Chondrocyte (in vitro differentiated cells): ENCODE data around the gene ERC1. TPM values are rescaled to one million over a fixed set of nuclear protein-coding genes. Genes with fewer than 3 reads are reported as not detected.
A peak's percentile ranks its signal among the peaks of the same experiment; 100 is the strongest.

Source experiments
- DNase-seq: peaks from one replicate; pipeline ENCODE4 v3.0.0; 2021; ENCODE audit warnings: mixed read lengths, low spot score
- H3K27ac Mint-ChIP-seq: one replicate; pipeline ENCODE4 v1.8.0; 2021; ENCODE audit warnings: mild to moderate bottlenecking, moderate library complexity, mixed read lengths; ENCODE audit not compliant: unreplicated experiment
- H3K27me3 Mint-ChIP-seq: 2 replicates; pipeline ENCODE4 v1.8.0; 2021; ENCODE audit warnings: low read depth, mixed read lengths
- H3K36me3 Mint-ChIP-seq: 2 replicates; pipeline ENCODE4 v1.8.0; 2021; ENCODE audit warnings: low read depth, mixed read lengths
- H3K4me1 Mint-ChIP-seq: 2 replicates; pipeline ENCODE4 v1.8.0; 2021; ENCODE audit warnings: low read depth, mild to moderate bottlenecking, mixed read lengths
- H3K4me3 Mint-ChIP-seq: one replicate; pipeline ENCODE4 v1.8.0; 2021; ENCODE audit warnings: mild to moderate bottlenecking, moderate library complexity, mixed read lengths; ENCODE audit not compliant: unreplicated experiment
- H3K9me3 Mint-ChIP-seq: 2 replicates; pipeline ENCODE4 v1.8.0; 2021; ENCODE audit warnings: low read depth, mixed read lengths
- total RNA-seq: library from RNA; stranded (reverse); gene quantifications from 3 replicates; pipeline ENCODE4 v1.2.1, GENCODE V29; 2021
- TF ChIP-seq, protein P1 (sequence below): fragments of 200-600 bp; sonication (generic); IDR thresholded peaks from 2 replicates; pipeline ENCODE4 v1.5.0; 2021; ENCODE audit warnings: antibody characterized with exemption, mild to moderate bottlenecking, moderate library complexity

ERC1 gene
- total RNA-seq, 1 donor from 2014 or later, result 79.3 TPM

DNA sequence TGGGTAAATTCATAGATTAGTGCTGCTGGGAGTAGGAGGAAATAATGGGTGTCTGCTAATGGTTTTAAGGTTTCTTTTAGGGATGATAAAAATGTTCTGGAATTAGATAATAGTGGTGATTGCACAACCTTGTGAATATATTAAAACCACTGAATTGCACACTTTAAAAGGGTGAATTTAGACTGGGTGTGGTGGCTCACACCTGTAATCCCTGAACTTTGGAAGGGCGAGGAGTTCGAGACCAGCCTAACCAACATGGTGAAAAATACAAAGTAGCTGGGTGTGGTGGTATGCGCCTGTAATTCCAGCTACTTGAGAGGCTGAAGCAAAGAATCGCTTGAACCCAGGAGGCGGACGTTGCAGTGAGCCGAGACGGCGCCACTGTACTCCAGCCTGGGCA is 42.8 kb upstream of the ERC1 start:
- H3K27ac Mint-ChIP-seq, result peak overlapping the region; percentile 32
- H3K9me3 Mint-ChIP-seq, result no peaks in the 10 kb centered on the region
- peaks cover 2% of the 10 kb centered on the region for H3K36me3 Mint-ChIP-seq
- H3K4me1 Mint-ChIP-seq, result peaks cover 26% of the 10 kb centered on the region
- peak overlapping the region; percentile 46 for H3K4me3 Mint-ChIP-seq
- TF ChIP-seq, protein P1, sequence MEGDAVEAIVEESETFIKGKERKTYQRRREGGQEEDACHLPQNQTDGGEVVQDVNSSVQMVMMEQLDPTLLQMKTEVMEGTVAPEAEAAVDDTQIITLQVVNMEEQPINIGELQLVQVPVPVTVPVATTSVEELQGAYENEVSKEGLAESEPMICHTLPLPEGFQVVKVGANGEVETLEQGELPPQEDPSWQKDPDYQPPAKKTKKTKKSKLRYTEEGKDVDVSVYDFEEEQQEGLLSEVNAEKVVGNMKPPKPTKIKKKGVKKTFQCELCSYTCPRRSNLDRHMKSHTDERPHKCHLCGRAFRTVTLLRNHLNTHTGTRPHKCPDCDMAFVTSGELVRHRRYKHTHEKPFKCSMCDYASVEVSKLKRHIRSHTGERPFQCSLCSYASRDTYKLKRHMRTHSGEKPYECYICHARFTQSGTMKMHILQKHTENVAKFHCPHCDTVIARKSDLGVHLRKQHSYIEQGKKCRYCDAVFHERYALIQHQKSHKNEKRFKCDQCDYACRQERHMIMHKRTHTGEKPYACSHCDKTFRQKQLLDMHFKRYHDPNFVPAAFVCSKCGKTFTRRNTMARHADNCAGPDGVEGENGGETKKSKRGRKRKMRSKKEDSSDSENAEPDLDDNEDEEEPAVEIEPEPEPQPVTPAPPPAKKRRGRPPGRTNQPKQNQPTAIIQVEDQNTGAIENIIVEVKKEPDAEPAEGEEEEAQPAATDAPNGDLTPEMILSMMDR, result no peak
- no peak for DNase-seq
- H3K27me3 Mint-ChIP-seq, result no peaks in the 10 kb centered on the region

DNA sequence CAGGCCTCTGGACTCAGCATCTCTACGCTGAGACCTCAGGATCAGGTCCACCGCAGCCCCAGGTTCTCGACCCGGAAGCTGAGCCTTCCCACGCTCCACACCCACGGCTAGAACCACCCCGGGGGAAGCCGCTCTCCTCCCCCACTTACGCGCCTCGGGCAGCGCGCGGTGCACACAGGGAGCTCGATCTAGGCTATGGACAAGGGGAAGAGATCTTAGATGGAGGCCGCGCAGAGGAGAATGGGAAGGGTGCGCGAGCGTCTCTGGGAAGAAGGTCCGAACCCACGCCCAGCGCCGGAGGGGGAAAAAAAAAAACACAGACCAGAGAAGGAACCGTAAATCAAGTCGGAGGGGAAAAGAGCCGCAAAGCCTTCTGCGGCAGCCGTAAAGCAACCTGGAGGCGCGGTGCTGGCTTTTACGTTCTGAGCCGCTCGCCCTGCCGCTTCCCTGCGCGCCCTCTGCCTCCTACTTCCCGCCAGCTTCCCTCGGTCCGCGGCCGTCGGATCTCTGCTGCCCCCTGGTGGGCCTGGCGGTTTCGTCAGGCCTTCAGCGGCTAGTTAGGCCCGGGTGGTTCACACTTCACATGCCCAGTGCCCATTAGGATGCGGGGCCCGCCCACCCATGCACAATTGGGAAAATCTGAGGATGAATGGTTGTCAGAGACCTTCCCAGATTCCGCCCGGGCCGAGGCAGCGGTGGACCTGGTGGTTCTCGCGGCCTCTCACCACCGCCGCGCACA is 41.4 kb upstream of the ERC1 start, which contains the start of gene RAD52:
TSS of gene RAD52 (minus strand) at position 242 of the 739 bp plus-strand sequence. CDS start 16,636 bp downstream, outside the sequence.
- Mint-ChIP-seq H3K4me1 (peaks cover 35% of the 10 kb centered on the region), H3K36me3 (peaks cover 2% of the 10 kb centered on the region), H3K27me3 (no peaks in the 10 kb centered on the region), H3K27ac (peak within 1 kb of the TSS; percentile 98), H3K4me3 (peak within 1 kb of the TSS; percentile 98), H3K9me3 (no peaks in the 10 kb centered on the region)
- DNase-seq, result peak; percentile 99
- TF ChIP-seq, protein P1, result peak; percentile 98

DNA sequence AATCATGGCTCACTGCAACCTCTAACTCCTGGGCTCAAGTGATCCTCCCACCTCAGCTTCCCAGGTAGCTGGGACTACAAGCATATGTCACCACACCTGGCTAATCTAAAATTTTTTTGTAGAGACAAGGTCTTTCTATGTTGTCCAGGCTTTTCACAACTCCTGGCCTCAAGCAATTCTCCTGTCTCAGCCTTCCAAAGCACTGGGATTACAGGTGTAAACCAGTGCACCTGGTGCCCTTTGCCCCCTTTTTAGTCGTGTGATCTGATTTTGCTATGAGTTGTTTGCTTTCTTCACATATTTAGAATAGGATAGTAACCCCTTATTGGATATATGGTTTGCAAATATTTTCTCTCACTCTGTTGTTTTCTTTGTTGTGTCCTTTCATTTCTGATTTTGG is 39.8 kb upstream of the ERC1 start:
- Mint-ChIP-seq H3K27ac (no peak overlapping the region), H3K27me3 (no peaks in the 10 kb centered on the region), H3K4me3 (no peak overlapping the region), H3K36me3 (no peaks in the 10 kb centered on the region), H3K9me3 (no peaks in the 10 kb centered on the region), H3K4me1 (peaks cover 28% of the 10 kb centered on the region)
- DNase-seq, result no peak
- TF ChIP-seq, protein P1, result no peak

DNA sequence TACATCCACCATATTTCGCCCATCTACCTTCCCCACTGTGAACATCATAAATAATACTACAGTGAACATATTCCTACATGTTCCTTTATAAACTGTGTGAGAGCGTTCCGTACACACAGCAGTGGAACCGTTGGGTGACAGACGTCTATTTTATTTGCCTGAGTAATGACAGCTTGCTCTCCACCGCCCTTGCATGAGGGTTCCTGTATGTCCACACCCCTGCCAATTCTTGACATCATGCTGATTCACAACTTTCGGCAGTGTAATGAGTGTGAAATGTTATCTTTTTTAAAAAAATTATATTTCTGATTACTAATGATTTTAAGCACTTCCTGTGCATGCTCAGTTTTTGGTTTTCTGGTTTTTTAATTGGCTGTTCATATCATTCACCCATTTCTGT is 37.2 kb upstream of the ERC1 start:
- TF ChIP-seq, protein P1, result no peak
- H3K27ac Mint-ChIP-seq, result peak overlapping the region; percentile 75
- peak overlapping the region; percentile 22 for H3K4me3 Mint-ChIP-seq
- peaks cover 20% of the 10 kb centered on the region for H3K4me1 Mint-ChIP-seq
- no peaks in the 10 kb centered on the region for H3K27me3 Mint-ChIP-seq
- no peaks in the 10 kb centered on the region for H3K9me3 Mint-ChIP-seq
- H3K36me3 Mint-ChIP-seq, result no peaks in the 10 kb centered on the region
- no peak for DNase-seq

DNA sequence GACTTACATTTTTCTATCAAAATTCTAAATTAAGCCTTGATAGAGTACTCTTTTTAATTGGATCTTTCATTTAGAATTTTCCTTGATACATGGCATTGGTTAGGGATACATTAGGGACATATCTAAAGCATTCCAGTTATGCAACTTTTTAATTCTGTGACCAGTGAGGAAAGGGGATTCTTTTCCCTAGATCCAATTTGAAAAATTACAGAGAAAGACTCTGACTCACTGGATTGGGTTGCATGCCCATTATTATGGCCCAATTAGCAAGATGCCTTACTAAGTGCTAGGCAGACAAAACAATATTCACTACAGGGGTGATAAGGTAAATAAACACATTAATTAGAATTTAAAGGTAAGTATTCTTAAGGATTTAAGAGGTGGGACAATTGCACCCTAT is 36.3 kb upstream of the ERC1 start:
- TF ChIP-seq, protein P1, result no peak
- H3K27ac Mint-ChIP-seq, result no peak overlapping the region
- no peak for DNase-seq

More for the DNA sequence above, 36.3 kb upstream of the ERC1 start:
- no peaks in the 10 kb centered on the region for H3K36me3 Mint-ChIP-seq
- H3K4me1 Mint-ChIP-seq, result peaks cover 17% of the 10 kb centered on the region
- H3K9me3 Mint-ChIP-seq, result no peaks in the 10 kb centered on the region
- H3K4me3 Mint-ChIP-seq, result no peak overlapping the region
- no peaks in the 10 kb centered on the region for H3K27me3 Mint-ChIP-seq
